B cell (primary cell): ENCODE measurements around the gene GLIPR1L1. TPM values are rescaled to one million over a fixed set of nuclear protein-coding genes. Genes with fewer than 3 reads are reported as not detected.

Experiments
- ATAC-seq: fragments of 200-7000 bp; cut with Tn5 transposase; one replicate; pipeline ENCODE4 v1.10.0; 2021; ENCODE audit warnings: low read depth, mild to moderate bottlenecking, moderate number of reproducible peaks, moderate library complexity
- CTCF ChIA-PET: fragments of 350-600 bp; sonication (Branson Sonifier 250); formaldehyde crosslinking; loops from one replicate; lab custom pipeline; 2021; ENCODE audit warnings: antibody characterized with exemption, inconsistent platforms; lab: Charles Lee
- POLR2A ChIA-PET: fragments of 350-600 bp; sonication (Branson Sonifier 250); formaldehyde crosslinking; loops from one replicate; lab custom pipeline; 2021; ENCODE audit warnings: antibody characterized with exemption; lab: Charles Lee
- DNase-seq: peaks from one replicate; pipeline ENCODE4 v3.0.0; 2013
- H2AFZ ChIP-seq: 2 replicates; pipeline ENCODE4 v1.6.1; 2012; ENCODE audit warnings: mild to moderate bottlenecking, low read depth, low read length; ENCODE audit not compliant: insufficient read depth, poor library complexity, severe bottlenecking
- H3K27ac ChIP-seq, 2 donors: 1 replicate in 1 of 2; 2 replicates in 1 of 2; pipeline ENCODE4 v1.5.1; 2012 to 2013; ENCODE audit warnings: low read length in 2 of 2, mild to moderate bottlenecking in 2 of 2, moderate library complexity in 1 of 2
- H3K27me3 ChIP-seq, 4 experiments: fragments of 200-600 bp in 1 of 4; sonication (generic) in 1 of 4; replicated peaks in 1 of 4; 1 replicate in 2 of 4; 2 replicates in 2 of 4; pipeline versions ENCODE4 v1.6.1 to v1.7.0; 2013 to 2016; ENCODE audit warnings: low read length in 3 of 4, mild to moderate bottlenecking in 2 of 4, mixed read lengths in 1 of 4, moderate library complexity in 1 of 4; ENCODE audit not compliant: insufficient read depth in 4 of 4, control insufficient read depth in 3 of 4; ENCODE audit errors: control extremely low read depth in 1 of 4
- H3K36me3 ChIP-seq, 2 experiments: replicated peaks in 1 of 2; 1 replicate in 1 of 2; 2 replicates in 1 of 2; pipeline versions ENCODE4 v1.6.1 to v1.7.1; 2013; ENCODE audit warnings: low read length in 1 of 2; ENCODE audit not compliant: insufficient read depth in 2 of 2, control insufficient read depth in 1 of 2; ENCODE audit errors: control extremely low read depth in 1 of 2, extremely low read depth in 1 of 2
- H3K4me1 ChIP-seq, 2 donors: fragments of 200-600 bp in 1 of 2; sonication (generic) in 1 of 2; 1 replicate in 1 of 2; 2 replicates in 1 of 2; pipeline versions ENCODE4 v1.5.1 to v1.6.1; 2013 to 2017; ENCODE audit warnings: low read length in 2 of 2; ENCODE audit not compliant: control insufficient read depth in 2 of 2, insufficient read depth in 2 of 2
- H3K4me2 ChIP-seq: replicated peaks from 2 replicates; pipeline ENCODE3; 2012; ENCODE audit warnings: mild to moderate bottlenecking, low read depth, low read length; ENCODE audit not compliant: poor library complexity, severe bottlenecking
- H3K4me3 ChIP-seq, 5 experiments: fragments of 200-600 bp in 1 of 5; sonication (generic) in 1 of 5; 1 replicate in 3 of 5; 2 replicates in 2 of 5; pipeline versions ENCODE4 v1.5.1 to v1.7.0; 2011 to 2016; ENCODE audit warnings: low read length in 4 of 5, mild to moderate bottlenecking in 4 of 5, low read depth in 2 of 5, control low read depth in 1 of 5, moderate library complexity in 1 of 5; ENCODE audit not compliant: insufficient read depth in 1 of 5; ENCODE audit errors: control extremely low read depth in 1 of 5, extremely low read depth in 1 of 5
- H3K79me2 ChIP-seq: fragments of 200-600 bp; sonication (generic); one replicate; pipeline ENCODE4 v1.6.0; 2016; ENCODE audit warnings: low read length; ENCODE audit not compliant: control insufficient read depth, insufficient read depth
- H3K9ac ChIP-seq: fragments of 200-600 bp; sonication (generic); 2 replicates; pipeline ENCODE4 v1.6.1; 2017; ENCODE audit warnings: mild to moderate bottlenecking, low read length, moderate library complexity
- H3K9me3 ChIP-seq, 3 donors: one replicate each; pipeline versions ENCODE4 v1.6.1 to v1.7.1; 2013; ENCODE audit warnings: low read length in 2 of 3; ENCODE audit not compliant: control insufficient read depth in 2 of 3, insufficient read depth in 1 of 3; ENCODE audit errors: control extremely low read depth in 1 of 3
- H4K20me1 ChIP-seq: 2 replicates; pipeline ENCODE4 v1.6.0; 2012; ENCODE audit warnings: mild to moderate bottlenecking, low read length; ENCODE audit not compliant: insufficient read depth, control insufficient read depth, poor library complexity, severe bottlenecking
- H3K27ac Mint-ChIP-seq: one replicate; pipeline ENCODE4 v1.8.0; 2021; ENCODE audit warnings: mixed read lengths
- H3K27me3 Mint-ChIP-seq: one replicate; pipeline ENCODE4 v1.8.0; 2021; ENCODE audit warnings: mixed read lengths
- H3K4me1 Mint-ChIP-seq: one replicate; pipeline ENCODE4 v1.8.0; 2021; ENCODE audit warnings: mixed read lengths
- H3K4me3 Mint-ChIP-seq: one replicate; pipeline ENCODE4 v1.8.0; 2021; ENCODE audit warnings: mixed read lengths
- H3K9me3 Mint-ChIP-seq: one replicate; pipeline ENCODE4 v1.8.0; 2022; ENCODE audit warnings: mixed read lengths; ENCODE audit not compliant: insufficient read depth
- EZH2 ChIP-seq: IDR thresholded peaks from 2 replicates; pipeline ENCODE4 v1.6.1; 2012; ENCODE audit warnings: borderline replicate concordance, low read depth, mild to moderate bottlenecking, moderate library complexity, low read length; ENCODE audit not compliant: insufficient read depth, poor library complexity, severe bottlenecking
- WGBS: methylation state at CpG from one replicate; pipeline ENCODE4 v1.1.5; 2013; ENCODE audit warnings: missing lambda C conversion rate; ENCODE audit not compliant: insufficient coverage; 5-methylcytosine and 5-hydroxymethylcytosine counted together
- intact Hi-C: fragments of 100-400 bp; cut with micrococcal nuclease; formaldehyde crosslinking; loops from one replicate; pipeline ENCODE4 v1.10.0; 2022
- polyA plus RNA-seq: library from polyadenylated mRNA; depleted of rRNA; stranded (reverse); fragments of >200 nt; gene quantifications from 2 replicates; pipeline ENCODE4 v1.2.3, GENCODE V29; 2012
- total RNA-seq, 2 donors: library from RNA; stranded (reverse); fragments of 120-200 nt in 1 of 2; gene quantifications; 1 replicate in 1 of 2; 2 replicates in 1 of 2; pipeline versions ENCODE4 v1.2.3 to v1.2.4, GENCODE V29; 2013 to 2022
- TF ChIP-seq, protein P1 (sequence below): fragments of 200-600 bp; IDR thresholded peaks from one replicate; pipeline ENCODE4 v1.8.0; 2022; ENCODE audit warnings: antibody characterized with exemption, mild to moderate bottlenecking

Gene GLIPR1L1
- total and polyA plus RNA-seq, 2 donors (not counting 1 experiment from before 2014, with no cell fraction given) = not detected

DNA sequence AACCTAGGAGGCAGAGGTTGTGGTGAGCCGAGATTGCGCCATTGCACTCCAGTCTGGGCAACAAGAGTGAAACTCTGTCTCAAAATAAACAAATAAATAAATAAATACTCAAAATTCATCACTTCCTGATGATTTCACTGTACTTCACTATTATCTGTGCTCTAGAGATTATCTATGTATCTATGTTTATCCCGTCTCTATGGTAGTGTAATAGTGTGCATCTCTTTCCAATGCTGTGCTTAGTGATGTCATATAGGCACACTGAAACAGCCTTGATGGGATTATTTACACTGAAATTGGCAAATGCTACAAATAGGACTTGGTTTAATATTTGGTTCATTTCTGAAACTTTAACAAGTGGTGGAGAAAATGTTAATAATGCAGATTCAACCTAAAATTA lies 10.8 kb upstream of the GLIPR1L1 start:
- DNase-seq (no peak), ATAC-seq (no peak)
- H3K27me3 ChIP-seq = peaks cover 0 to 3% (median under 1%) of the 10 kb centered on the region in 4 experiments
- no peaks in the 10 kb centered on the region for H3K4me1 ChIP-seq
- CTCF ChIA-PET = interaction anchor here (2.7 kb wide), 1 partner anchor 11 kb away, joined by 17 read pairs; the partner anchor contains the start of gene GLIPR1L1
- no peaks in the 10 kb centered on the region for H3K36me3 ChIP-seq
- H3K9me3 ChIP-seq = no peaks in the 10 kb centered on the region
- no peaks in the 10 kb centered on the region for H3K79me2 ChIP-seq
- H2AFZ ChIP-seq = no peak overlapping the region
- H3K4me3 ChIP-seq = no peak overlapping the region
- no CpG with 5 or more reads among the region's 3 CpGs for WGBS
- H3K4me2 ChIP-seq = no peak overlapping the region
- Mint-ChIP-seq H3K27ac (no peak overlapping the region), H3K4me1 (no peaks in the 10 kb centered on the region), H3K4me3 (no peak overlapping the region), H3K9me3 (no peaks in the 10 kb centered on the region), H3K27me3 (peaks cover 16% of the 10 kb centered on the region)
- H3K27ac ChIP-seq = no peak overlapping the region
- no peaks in the 10 kb centered on the region for H4K20me1 ChIP-seq
- POLR2A ChIA-PET = no interaction called here
- no peak overlapping the region for H3K9ac ChIP-seq
- intact Hi-C loops = no loop called here
- TF ChIP-seq, protein P1, sequence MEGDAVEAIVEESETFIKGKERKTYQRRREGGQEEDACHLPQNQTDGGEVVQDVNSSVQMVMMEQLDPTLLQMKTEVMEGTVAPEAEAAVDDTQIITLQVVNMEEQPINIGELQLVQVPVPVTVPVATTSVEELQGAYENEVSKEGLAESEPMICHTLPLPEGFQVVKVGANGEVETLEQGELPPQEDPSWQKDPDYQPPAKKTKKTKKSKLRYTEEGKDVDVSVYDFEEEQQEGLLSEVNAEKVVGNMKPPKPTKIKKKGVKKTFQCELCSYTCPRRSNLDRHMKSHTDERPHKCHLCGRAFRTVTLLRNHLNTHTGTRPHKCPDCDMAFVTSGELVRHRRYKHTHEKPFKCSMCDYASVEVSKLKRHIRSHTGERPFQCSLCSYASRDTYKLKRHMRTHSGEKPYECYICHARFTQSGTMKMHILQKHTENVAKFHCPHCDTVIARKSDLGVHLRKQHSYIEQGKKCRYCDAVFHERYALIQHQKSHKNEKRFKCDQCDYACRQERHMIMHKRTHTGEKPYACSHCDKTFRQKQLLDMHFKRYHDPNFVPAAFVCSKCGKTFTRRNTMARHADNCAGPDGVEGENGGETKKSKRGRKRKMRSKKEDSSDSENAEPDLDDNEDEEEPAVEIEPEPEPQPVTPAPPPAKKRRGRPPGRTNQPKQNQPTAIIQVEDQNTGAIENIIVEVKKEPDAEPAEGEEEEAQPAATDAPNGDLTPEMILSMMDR = no peak
- no peak for TF ChIP-seq EZH2

DNA sequence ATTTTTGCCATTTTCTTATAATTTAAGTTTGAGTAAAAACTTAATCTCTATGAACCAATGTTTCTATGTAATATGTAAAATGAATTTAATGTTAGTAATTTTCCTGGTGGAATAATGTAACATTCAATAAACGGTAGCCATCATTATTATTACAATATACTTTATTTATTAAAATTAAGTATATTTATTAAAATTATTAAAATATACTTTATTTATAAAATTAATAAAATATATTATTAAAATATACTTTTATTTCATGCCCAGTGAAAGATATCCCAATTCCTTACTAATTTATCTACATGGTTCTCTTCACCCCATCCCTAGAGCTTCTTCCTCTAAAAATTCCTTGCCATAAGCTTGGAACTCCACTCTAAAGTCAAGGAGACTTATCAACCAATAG lies 6.8 kb upstream of the GLIPR1L1 start:
- intact Hi-C loops = no loop called here
- Histone ChIP-seq H3K27me3 (peaks cover 0 to 9% (median 3%) of the 10 kb centered on the region in 4 experiments), H3K9me3 (no peaks in the 10 kb centered on the region), H3K4me3 (no peak overlapping the region), H3K27ac (no peak overlapping the region), H3K4me1 (peaks cover 5 to 9% of the 10 kb centered on the region in 2 donors), H2AFZ (no peak overlapping the region), H3K4me2 (no peak overlapping the region), H3K9ac (no peak overlapping the region), H3K79me2 (no peaks in the 10 kb centered on the region), H4K20me1 (no peaks in the 10 kb centered on the region), H3K36me3 (no peaks in the 10 kb centered on the region)
- no CpG with 5 or more reads among the region's 1 CpG for WGBS
- Mint-ChIP-seq H3K27me3 (peaks cover 32% of the 10 kb centered on the region), H3K27ac (no peak overlapping the region), H3K4me1 (peaks cover 10% of the 10 kb centered on the region), H3K4me3 (no peak overlapping the region), H3K9me3 (no peaks in the 10 kb centered on the region)
- DNase-seq (no peak), ATAC-seq (no peak)
- TF ChIP-seq, protein P1 = no peak
- no peak for TF ChIP-seq EZH2
- ChIA-PET POLR2A (no interaction called here), CTCF (interaction anchor here (1.6 kb wide), 1 partner anchor 157 kb away, joined by 4 read pairs; no protein-coding TSS in a partner anchor)
